ENCODE measurements around the gene LPCAT3.

GRCh38 chr12:7017870-7018349 is 366 bp downstream of the LPCAT3 start:
- TF ChIP-seq POLR2A (IDR thresholded peaks at IDR 0.05) (no peak), CTCF (IDR thresholded peaks at IDR 0.05) (no peak)

All from stomach (tissue), 4 donors.